GM19043 (cell line): ENCODE results near the gene MAGI1.

ENCODE experiments used
- ATAC-seq: cut with Tn5 transposase; IDR thresholded peaks from one replicate; pipeline ENCODE4 v1.9.1; 2021; ENCODE audit warnings: low read depth; ENCODE audit not compliant: unreplicated experiment

Gene MAGI1

DNA sequence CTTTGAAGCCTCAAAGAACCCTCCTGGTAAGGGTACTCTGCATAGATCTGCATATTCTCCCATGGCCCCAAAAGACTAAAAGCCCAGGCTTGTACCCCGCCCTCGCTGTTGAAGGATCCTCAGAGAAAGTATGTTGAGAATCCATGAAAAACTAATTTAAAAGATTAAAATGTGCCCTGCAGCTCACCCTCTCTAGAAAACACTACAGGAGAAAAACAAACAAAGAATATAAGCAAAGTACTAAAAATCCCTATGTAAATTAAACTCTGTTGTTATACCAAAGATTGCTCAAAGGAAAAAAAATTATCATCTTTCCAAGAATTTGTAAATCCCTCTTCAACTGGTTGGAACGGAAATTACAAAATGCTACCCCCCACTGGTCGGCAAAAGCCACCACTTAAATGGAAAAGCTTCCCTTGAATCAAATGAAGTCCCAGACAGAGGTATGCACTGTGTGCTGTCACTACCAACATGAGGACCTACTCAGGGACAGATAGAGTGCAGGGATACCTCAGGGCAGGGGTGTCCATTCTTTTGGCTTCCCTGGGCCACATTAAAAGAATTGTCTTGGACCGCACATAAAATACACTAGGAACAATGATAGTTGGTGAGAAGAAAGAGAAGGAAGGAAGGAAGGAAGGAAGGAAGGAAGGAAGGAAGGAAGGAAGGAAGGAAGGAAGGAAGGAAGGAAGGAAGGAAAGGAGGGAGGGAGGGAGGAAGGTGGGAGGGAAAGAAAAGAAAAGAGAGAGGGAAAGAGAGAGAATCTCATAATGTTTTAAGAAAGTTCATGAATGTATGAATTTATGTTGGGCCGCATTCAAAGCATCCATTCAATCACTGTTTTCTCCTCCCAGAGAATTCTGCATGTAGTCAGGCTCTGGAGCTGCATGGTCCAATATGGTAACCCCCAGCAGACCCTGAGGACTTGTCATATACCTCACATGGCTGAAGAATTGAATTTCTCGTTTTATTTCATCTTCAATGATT is 88.1 kb downstream of the MAGI1 start:
- no peak for ATAC-seq

DNA sequence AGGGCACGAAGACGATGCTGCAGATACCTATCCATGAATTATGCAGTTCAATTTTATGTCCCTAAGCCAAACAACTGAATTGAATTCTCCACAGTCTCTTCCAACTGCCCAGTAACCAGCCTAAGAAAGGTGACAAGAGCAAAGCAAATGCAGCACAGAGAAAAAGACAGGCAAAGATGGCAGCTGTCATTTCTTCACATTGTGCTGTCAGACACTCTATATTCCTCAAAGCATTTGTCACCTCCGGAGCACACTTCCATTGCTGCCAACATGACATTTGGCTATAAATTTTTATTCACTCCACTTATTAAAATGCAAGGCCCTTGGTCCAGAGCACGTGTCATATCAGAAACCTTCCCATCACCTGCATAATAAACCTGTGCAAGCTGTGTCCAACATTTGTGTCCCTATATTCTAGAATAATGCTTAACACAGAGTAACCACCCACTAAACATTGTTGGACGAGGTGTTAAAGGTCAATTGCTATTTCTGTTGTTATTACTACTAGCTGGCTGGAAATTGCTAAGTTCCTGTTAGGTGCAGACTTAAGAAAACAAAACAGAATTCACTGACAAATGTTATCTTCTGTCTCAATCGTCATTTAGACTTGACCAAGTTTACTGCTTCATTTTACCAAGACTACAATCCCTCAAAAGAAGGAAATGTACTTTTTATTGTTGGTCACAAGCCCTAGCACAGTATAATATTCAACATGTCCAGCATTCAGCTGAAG is 89.7 kb downstream of the MAGI1 start:
- ATAC-seq, result no peak

DNA sequence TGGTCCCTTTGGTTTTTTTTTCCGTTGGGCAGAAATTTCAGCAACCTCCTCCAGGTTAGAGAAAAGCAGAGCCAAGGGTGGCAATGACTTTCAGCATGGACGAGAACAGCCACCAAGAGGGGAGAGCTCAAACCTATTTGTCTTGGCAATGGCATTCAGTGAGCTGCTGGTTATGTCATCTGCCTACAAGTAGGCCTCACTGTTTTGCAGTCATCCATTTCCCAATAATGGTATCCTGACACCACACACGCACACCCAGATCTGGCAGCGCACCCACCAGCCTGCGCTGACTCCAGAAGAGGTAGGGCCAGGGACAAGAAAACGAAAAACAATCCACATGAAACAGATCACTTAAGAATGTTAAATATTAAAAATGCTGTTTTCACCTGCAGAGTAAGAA is 92.3 kb downstream of the MAGI1 start:
- ATAC-seq, result no peak

DNA sequence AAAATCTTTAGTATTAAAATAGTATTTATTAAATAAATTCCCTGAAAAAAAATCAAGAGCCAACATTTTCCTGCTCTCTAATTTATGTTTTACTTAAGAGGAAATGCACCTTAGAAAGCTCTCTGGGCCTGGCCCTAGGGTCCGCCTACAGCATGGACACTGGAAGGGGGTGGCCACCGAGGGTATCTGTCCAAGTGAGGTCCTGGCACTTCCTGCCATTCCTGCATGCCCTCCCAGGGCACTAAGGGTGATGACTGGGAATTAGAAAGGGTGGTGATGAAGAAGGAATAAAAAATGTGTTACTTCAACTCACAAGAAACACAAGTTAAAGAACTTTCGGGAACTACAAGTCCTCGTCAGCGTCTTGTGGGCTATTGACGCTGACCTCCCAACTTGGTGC is 92.8 kb downstream of the MAGI1 start:
- ATAC-seq, result no peak

DNA sequence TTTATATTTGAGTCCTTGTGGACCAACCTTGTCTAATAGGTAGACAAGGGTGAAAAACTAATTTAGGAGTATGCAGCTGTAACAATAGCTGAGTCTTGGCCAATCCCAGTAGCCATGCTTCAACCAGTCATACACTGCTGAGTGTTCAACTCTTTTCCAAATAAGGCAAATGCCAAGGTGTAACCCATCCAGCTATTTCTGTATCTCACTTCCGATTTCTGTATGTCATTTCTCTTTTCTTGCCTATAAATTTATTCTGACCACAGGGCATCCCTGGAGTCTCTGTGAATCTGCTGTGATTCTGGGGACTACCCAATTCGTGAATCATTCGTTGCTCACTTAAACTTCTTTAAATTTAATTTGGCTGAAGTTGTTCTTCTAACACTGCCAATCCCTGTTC is 93.2 kb downstream of the MAGI1 start:
- no peak for ATAC-seq

DNA sequence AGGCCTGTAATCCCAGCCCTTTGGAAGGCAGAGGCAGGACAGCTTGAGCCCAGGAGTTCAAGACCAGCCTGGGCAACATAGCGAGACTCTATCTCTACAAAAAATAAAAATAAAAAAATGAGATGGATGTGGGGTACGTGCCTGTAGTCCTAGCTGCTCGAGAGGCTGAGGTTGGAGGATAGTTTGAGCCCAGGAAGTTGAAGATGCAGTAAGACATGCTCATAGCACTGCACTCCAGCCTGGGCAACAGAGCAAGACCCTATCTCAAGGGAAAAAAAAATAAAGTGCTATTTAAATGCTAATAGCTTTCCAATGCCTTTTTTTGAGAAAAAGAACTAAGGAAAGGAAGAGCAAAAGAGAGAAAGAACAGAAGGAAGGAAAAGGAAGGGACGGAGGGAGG is 94.5 kb downstream of the MAGI1 start:
- no peak for ATAC-seq

DNA sequence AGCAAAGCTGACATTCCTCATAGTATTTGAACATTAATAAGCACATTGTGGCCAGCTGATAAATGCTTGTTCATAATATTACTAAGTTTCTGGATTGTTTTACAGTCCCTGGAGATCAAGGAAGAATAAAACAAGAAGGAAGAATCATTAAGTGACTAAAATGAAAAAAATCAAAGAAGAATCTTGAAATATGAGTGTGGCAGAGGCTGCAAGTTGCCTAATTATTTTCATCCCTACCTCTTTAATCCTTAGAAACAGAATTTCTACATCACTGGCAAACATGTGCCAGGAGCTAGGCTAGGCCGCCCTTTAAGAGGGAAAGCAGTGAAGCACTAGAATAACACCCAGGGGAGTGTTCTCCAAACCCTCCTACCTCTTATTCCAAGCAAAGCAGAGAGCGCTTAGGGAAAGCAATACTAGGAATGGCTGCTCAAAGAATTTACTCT is 98.9 kb downstream of the MAGI1 start:
- no peak for ATAC-seq

DNA sequence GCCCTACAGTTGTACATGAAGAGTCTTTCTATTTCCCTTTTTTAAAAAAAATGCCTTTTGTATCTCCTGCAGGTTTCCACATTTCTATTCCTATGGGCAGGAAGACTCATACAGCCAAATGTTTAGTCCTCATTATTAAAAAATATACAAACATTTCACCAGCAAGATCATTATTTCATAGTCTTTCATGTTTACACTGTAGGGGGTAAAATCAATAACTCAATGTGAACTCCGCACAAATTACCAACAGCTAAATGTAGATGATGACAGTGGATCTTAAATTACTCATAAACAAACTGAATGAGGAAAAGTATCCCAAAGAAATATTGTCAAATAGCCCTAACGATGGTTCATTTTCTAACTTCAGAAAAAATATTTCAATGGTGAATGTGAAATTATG is 99.5 kb downstream of the MAGI1 start:
- ATAC-seq, result no peak

DNA sequence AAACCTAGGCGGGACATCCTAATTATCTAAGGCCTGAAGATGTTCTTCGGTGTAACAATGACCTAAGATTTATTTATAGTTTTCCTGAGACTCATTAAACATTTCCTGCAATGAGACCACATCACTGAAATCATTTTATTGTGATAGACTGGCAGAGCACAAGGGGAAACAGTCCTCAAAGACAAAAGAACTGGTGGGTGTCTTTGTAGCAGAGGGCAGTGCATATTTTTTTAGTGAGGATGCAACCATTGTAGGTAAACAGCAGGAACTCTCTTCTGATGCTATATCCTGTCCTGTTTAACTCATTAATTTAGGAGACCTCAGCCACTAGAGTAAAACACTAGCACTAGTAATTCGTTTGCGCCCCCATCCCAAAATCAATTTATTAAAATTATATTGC is 100.0 kb downstream of the MAGI1 start:
- ATAC-seq, result no peak

DNA sequence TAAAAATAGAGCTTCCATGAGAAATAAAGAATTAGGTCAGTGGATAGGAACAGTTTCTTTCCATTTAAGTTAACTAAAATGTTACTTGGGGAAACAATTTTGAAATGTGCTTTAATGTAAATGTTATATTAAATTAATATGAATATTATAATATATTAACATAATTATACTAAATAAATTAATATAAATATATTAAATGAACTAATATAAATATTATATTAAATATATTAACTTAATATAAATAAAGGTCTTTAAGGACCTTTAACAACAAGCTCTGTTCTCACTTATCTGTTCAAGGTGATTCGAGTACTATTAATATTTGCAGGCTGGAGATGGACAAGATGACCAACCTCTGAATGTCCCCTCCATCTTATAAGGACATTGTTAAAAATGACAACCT is 100.6 kb downstream of the MAGI1 start:
- no peak for ATAC-seq

DNA sequence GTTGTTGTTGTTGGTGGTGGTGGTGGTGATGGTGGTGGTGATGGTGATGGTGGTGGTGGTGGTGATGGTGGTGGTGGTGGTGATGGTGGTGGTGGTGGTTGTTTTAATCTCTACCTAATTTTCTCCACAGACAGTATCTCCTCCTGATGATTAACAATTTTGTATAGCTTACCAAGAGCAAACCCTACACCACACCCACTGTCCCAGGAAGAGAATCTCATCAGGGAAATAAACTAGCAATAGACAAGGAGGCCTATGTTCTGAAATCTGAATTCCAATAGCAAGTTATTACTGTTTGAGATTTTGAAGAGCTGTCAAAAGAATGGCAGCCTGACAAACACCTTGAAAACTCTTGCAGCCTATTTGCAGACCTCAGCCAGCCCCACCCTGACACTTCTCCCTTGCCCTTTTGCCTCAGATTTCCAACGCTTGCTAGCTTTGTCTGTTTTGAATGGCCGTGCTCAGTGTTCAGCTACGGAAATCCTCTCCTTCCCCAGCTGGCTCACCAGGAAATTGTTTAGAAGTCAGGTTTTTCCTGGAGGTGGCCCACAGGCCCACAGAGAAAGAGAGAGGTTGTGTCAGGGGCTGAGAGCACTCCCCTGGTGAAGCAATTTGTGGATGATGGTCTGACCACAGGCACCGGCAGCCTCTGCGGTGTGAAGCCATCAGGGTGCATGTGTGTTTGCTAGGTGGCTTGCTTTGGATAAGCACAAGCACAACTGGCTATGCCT is 101.6 kb downstream of the MAGI1 start:
- no peak for ATAC-seq

DNA sequence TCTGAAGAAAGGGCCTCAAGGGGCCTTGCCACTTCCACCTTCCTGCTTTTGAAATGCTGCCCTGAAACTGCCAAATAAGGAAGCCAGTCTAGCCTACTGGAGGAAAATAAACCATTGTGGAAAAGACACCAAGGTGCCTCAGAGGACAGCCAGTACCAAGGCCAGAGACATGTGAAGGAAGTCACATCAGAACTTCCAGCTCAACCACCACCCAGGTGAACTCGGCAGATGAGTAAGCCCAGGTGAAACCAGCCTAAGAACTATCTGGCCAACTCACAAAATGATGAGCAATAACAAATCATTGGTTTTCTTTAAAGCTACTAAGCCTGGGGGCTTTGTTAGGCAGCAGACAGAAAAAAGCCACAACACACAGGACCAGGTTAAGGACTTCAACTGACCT is 103.0 kb downstream of the MAGI1 start:
- ATAC-seq, result no peak

DNA sequence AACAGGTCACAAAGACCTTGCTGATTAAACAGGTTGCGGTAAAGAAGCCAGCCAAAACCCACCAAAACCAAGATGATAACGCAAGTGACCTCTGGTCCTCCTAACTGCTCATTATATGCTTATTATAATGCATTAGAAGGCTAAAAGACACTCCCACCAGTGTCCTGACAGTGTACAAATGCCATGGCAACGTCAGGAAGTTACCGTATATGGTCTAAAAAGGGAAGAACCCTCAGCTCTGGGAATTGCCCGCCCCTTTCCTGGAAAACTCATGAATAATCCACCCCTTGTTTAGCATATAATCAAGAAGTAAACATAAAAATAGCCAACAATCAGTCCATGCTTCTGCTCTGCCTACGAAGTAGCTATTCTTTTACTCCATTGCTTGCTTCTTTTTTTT is 108.1 kb downstream of the MAGI1 start:
- ATAC-seq, result no peak

DNA sequence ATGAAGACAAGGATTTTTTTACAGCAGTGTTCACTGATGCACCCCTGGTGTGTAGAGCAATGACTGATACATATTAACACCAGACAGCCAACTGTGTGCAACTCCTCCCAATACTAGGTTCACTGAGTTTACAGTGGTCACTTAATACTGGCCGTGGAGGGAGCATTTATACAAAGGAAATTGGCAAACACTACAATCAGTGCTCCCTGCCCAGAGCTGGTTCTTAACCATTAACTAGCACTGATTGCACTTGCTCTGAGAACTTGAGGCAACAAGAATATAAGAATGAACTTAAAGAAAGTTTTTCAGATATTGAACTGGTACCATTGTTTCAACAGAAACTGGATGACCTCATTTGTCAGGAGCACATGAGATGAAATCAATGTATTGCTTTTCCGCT is 110.6 kb downstream of the MAGI1 start:
- ATAC-seq, result no peak

DNA sequence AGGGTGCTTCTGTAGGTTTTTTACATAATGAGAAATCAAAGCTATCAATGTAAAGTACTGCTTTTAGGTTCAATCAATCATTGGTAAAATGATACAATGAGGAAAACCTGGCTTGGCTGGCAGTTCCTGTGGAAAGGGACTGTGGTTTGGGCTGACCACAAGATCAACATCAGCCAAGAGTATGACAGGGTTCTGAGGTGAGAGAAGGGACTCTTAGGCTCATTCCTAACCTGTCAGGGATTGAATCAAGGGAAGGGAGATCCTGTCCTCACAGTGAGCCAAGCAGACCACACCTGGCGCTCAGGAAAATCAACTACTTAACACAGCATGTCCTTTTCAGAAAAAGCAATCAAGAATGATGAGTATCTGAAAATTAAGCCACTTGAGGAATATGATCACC is 111.1 kb downstream of the MAGI1 start:
- no peak for ATAC-seq

DNA sequence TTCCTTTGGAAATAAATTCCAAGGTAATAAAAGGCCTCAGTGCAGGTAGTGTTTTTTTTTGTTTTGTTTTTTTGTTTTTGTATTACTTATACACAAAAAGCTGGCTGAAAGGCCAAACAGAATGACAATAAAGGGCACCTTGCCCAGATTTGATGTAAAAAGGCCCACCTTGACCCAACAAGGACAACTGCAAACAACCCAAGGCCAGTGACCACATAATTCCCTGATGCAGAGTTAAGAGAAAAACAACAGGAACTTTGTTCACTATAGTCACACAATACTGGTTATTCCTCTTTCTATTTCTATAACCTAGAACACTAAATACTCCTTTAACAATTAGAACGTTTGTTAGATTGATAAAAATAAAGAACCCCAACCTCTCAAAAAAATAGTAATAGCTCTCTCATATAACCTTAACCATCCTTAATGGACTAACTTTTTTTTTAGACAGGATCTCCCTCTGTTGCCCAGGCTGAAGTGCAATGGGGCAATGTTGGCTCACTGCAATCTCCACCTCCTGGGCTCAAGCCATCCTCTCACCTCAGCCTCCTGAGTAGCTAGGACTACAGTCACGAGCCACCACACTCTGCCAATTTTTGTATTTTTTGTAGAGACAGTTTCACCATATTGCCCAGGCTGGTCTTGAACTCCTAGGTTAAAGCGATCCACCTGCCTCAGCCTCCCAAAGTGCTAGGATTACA is 113.3 kb downstream of the MAGI1 start:
- no peak for ATAC-seq

DNA sequence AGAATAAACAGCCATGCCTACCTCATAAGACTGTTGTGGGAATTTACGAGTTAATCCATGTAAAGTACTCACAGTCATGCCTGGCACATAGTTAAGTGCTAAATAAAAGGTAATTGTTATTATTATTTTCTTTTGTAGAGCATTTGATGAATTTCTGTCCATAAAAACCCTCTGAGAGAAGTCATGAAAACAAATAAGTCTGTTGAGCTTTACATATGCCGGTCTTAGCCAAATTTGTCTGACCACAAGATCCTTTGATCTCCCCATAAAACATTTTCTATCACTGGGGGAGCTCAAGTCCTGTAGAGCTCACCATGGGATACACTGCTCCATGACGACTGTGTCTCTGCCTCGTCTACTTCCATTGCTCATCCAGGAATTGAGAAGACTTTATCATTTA is 114.0 kb downstream of the MAGI1 start:
- no peak for ATAC-seq

DNA sequence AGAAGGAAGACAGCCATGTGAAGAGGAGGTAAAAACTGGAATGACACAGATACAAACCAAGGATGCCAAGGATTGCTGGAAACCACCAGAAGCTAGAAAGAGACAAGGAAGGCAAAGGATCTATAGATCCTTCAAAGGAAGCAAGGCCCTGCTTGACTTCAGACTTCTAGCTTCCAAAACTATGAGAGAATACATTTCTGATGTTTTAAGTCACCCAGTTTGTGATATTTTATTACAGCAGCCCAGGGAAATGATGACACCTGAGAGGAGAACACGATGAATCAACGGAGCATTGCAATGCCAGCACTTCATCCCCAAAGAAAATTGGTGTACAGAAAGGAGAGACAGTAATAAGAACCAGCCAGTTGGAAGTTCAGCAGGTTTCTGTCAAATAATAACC is 116.3 kb downstream of the MAGI1 start:
- no peak for ATAC-seq

DNA sequence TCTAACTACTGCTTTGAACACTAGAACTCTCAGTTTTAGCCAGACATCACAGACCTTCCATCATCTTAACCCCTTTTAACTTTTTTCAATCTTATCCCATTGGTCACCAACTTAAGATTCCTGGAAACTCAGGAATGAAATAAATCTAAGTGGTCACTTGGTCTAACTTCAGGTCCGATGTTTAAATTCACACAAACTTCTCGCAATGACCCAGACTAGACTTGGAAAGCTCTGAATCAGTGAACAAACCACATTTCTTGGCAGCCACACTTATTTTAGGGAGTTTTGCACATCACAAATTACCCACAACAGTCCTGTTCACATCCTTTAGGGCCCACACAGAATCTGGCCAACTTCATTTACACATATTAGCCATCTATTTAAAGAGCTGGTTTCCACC is 118.9 kb downstream of the MAGI1 start:
- no peak for ATAC-seq

DNA sequence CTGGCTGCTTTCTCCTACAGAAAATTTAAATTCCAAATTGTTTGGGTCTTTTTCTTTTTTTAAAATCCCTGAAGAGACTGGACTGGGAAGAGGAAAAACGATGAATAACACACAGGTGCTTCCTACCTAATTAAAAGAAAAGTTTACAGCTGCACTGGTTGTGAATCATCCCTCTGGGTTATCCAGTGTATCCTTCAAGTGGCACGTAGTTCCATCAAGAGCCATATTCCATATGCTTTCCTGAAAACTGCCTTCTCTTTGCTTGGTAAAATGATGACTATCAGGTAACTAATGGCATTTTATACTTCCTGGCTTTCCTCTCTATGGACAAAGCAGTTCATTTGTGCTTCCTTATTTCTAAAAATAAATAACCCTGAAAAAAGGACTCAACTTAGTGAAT is 123.2 kb downstream of the MAGI1 start:
- ATAC-seq, result no peak
